Measurements from ENCODE around the gene SNCG. TPM values are rescaled to one million over a fixed set of nuclear protein-coding genes. Genes with fewer than 3 reads are reported as not detected.
"Not testable (repeated sequence)": the region's sequence is repeated elsewhere in the genome, so short reads cannot be mapped to it uniquely, and the experiment has no call there.

SNCG gene
- total RNA-seq, 4 donors from 2014 or later, result 5.3 to 32.4 (median 11.4) TPM

- Histone ChIP-seq H3K9me3 (no peaks in the 10 kb centered on the region), H3K36me3 (peaks cover 0 to 18% (median 0%) of the 10 kb centered on the region in 3 donors), H3K4me3 (no peak overlapping the region), H3K27ac (no peak overlapping the region), H3K27me3 (no peaks in the 10 kb centered on the region), H3K4me1 (peaks cover 0 to 8% (median 0%) of the 10 kb centered on the region in 3 donors)
- TF ChIP-seq, protein P1, sequence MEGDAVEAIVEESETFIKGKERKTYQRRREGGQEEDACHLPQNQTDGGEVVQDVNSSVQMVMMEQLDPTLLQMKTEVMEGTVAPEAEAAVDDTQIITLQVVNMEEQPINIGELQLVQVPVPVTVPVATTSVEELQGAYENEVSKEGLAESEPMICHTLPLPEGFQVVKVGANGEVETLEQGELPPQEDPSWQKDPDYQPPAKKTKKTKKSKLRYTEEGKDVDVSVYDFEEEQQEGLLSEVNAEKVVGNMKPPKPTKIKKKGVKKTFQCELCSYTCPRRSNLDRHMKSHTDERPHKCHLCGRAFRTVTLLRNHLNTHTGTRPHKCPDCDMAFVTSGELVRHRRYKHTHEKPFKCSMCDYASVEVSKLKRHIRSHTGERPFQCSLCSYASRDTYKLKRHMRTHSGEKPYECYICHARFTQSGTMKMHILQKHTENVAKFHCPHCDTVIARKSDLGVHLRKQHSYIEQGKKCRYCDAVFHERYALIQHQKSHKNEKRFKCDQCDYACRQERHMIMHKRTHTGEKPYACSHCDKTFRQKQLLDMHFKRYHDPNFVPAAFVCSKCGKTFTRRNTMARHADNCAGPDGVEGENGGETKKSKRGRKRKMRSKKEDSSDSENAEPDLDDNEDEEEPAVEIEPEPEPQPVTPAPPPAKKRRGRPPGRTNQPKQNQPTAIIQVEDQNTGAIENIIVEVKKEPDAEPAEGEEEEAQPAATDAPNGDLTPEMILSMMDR (IDR thresholded peaks at IDR 0.05), result no peak
- no peak for TF ChIP-seq POLR2A (IDR thresholded peaks at IDR 0.05)
- no peak for DNase-seq
- WGBS, 2 donors, result 93 to 96% methylated on average over 2 of the region's 2 CpGs
- intact Hi-C loops (cut with DNase I), result no loop called here
Measured at GRCh38 chr10:86992929-86993328, 34.5 kb downstream of the SNCG start.

DNA sequence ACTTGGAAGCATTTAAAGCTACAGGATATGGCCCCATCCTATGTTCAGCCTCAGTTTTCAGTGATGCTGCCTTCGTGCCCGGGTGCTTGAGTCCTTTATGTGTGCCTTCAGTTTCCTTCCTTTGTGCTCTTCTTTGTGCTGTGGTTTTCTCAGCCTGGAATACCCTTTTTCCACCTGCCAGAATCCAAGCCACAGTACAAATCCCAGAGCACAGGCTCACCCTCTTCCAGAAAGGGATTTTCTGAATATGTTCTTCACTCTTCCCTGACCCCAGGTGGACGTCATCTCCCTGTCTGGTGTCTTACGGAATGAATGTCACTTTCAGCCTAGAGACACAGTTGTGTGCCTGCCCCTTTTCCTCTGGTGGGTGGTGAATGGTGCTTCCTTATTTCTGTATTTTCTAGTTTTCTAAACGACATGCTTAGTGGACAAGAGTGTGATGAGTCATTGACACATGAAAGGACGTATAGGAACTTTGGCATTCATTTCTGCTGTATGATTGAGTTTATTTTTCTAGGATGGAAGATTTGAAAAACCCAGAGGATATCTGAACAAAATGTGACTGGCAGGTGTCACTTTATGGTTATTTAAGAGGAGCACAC, 41.5 kb downstream of the SNCG start:
- H3K27me3 ChIP-seq; H3K4me1 ChIP-seq; H3K27ac ChIP-seq; intact Hi-C loops (cut with DNase I); DNase-seq; H3K36me3 ChIP-seq; H3K9me3 ChIP-seq; H3K4me3 ChIP-seq: not testable (repeated sequence)
- WGBS, 2 donors, result 56 to 59% methylated on average over 6 of the region's 6 CpGs

- TF ChIP-seq, protein P1 (IDR thresholded peaks at IDR 0.05), result no peak
- no peak for TF ChIP-seq POLR2A (IDR thresholded peaks at IDR 0.05)
- no peaks in the 10 kb centered on the region for H3K4me1 ChIP-seq
- no peak for DNase-seq
- no peaks in the 10 kb centered on the region for H3K9me3 ChIP-seq
- H3K27ac ChIP-seq, result no peak overlapping the region
- intact Hi-C loops (cut with DNase I), result no loop called here
- 63 to 68% methylated on average over 3 of the region's 3 CpGs for WGBS, 2 donors
- peaks cover 0 to 4% (median 0%) of the 10 kb centered on the region in 3 donors for H3K36me3 ChIP-seq
- no peak overlapping the region for H3K4me3 ChIP-seq
- H3K27me3 ChIP-seq, result no peaks in the 10 kb centered on the region
Measured at GRCh38 chr10:87000491-87000890, 42.1 kb downstream of the SNCG start.

GRCh38 chr10:87007124-87007523, 48.7 kb downstream of the SNCG start:
- H3K4me1 ChIP-seq; H3K36me3 ChIP-seq; H3K27me3 ChIP-seq; H3K27ac ChIP-seq; H3K9me3 ChIP-seq; intact Hi-C loops (cut with DNase I); H3K4me3 ChIP-seq; DNase-seq: not testable (repeated sequence)
- WGBS, 2 donors, result 86 to 88% methylated on average over 1 of the region's 1 CpG

DNA sequence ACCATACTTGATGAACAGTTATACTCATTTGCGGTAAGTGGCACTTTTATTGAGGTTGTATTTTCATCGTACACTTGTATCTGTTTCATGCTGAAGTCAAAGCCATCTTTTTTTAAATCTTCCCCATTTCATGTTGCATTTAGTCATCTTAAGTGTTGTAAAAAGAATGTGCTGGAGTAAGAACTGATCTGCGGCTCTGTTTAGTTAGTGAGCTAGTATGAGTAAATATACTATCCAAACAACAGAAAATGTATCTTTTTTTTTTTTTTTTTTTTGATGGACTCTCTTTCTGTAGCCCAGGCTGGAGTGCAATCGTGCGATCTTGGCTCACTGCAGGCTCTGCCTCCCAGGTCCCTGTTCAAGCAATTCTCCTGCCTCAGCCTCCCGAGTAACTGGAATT, 49.3 kb downstream of the SNCG start:
- DNase-seq; H3K9me3 ChIP-seq; intact Hi-C loops (cut with DNase I); H3K36me3 ChIP-seq; H3K4me1 ChIP-seq; H3K4me3 ChIP-seq; H3K27me3 ChIP-seq: not testable (repeated sequence)
- H3K27ac ChIP-seq, result peak overlapping the region in 1 of 4 donors; percentile 30
- 83 to 98% methylated on average over 5 to 6 of the region's 6 CpGs for WGBS, 2 donors

- H3K9me3 ChIP-seq; intact Hi-C loops (cut with DNase I); DNase-seq; H3K36me3 ChIP-seq; H3K27me3 ChIP-seq; H3K4me1 ChIP-seq; H3K4me3 ChIP-seq: not testable (repeated sequence)
- H3K27ac ChIP-seq, result peak overlapping the region in 2 of 4 donors; percentile 46 to 55
- WGBS, 2 donors, result 64 to 86% methylated on average over 3 to 7 of the region's 7 CpGs
Measured at GRCh38 chr10:87008303-87008702, 49.9 kb downstream of the SNCG start.

- H3K36me3 ChIP-seq; H3K4me3 ChIP-seq; H3K4me1 ChIP-seq; H3K27me3 ChIP-seq; intact Hi-C loops (cut with DNase I); H3K9me3 ChIP-seq; DNase-seq: not testable (repeated sequence)
- H3K27ac ChIP-seq, result peak overlapping the region in 1 of 4 donors; percentile 46
- 91 to 100% methylated on average over 2 to 12 of the region's 18 CpGs for WGBS, 2 donors
Measured at GRCh38 chr10:87009134-87009696, 50.8 kb downstream of the SNCG start.

Small RNA genes within 50 kb of the gene (small RNA-seq; reads per million reads assigned to genes)
- gene BMS1P3, result 0 reads per million in 4 donors

Other genes with a start within 250 kb of the SNCG start
- 10 to 100 TPM in 3 of 4 donors, 1 to 10 TPM in 1; 5.2 to 40.2 (median 26.0) TPM for gene BMPR1A, start 202.0 kb upstream of the SNCG start, total RNA-seq
- gene MMRN2, start 984 bp upstream of the SNCG start, total RNA-seq, result 10 to 100 TPM in 2 of 4 donors, 1 to 10 TPM in 2; 3.4 to 18.1 (median 11.0) TPM
- gene ADIRF, start 9.9 kb downstream of the SNCG start, total RNA-seq, result 10 to 100 TPM; 23.8 to 74.4 (median 47.4) TPM
- gene FAM25A, start 61.7 kb downstream of the SNCG start, total RNA-seq, result 100 to 1,000 TPM in 2 of 4 donors, 10 to 100 TPM in 2; 57.1 to 371 (median 225) TPM
- gene GLUD1, start 136.2 kb downstream of the SNCG start, total RNA-seq, result 100 to 1,000 TPM; 114 to 204 (median 130) TPM
- 10 to 100 TPM; 12.7 to 31.7 (median 21.5) TPM for gene SHLD2, start 136.6 kb downstream of the SNCG start, total RNA-seq